Skin of body (tissue), 2 donors: ENCODE measurements around the gene ERN1. TPM values are rescaled to one million over a fixed set of nuclear protein-coding genes. Genes with fewer than 3 reads are reported as not detected.
"Not testable (repeated sequence)": the region's sequence is repeated elsewhere in the genome, so short reads cannot be mapped to it uniquely, and the experiment has no call there.

Source experiments
- DNase-seq: peaks from one replicate; lab custom pipeline; 2025; lab: John Stamatoyannopoulos, UW
- total RNA-seq: library from RNA; depleted of rRNA; stranded (reverse); fragments of >200 nt; gene quantifications from one replicate; pipeline ENCODE4 v1.2.3, GENCODE V29; 2014

Gene ERN1
- total RNA-seq, 1 donor from 2014 or later, result 9.3 TPM

- DNase-seq, result no peak
Observed at GRCh38 chr17:64032081-64032480, 97.9 kb downstream of the ERN1 start.

GRCh38 chr17:64028874-64029464, 101.0 kb downstream of the ERN1 start:
- no peak for DNase-seq

GRCh38 chr17:64025732-64026294, 104.1 kb downstream of the ERN1 start:
- peak; percentile 27 for DNase-seq

- no peak for DNase-seq
Observed at GRCh38 chr17:64024781-64025731, 104.9 kb downstream of the ERN1 start.

- DNase-seq, result no peak
Observed at GRCh38 chr17:64024215-64024654, 105.7 kb downstream of the ERN1 start.

GRCh38 chr17:64022611-64023063, 107.3 kb downstream of the ERN1 start:
- DNase-seq, result no peak

- DNase-seq, result peak; percentile 19
Observed at GRCh38 chr17:64020056-64020766, 109.7 kb downstream of the ERN1 start, which contains the start of gene ICAM2. ICAM2 (minus strand) TSS chr17:64020633; CDS start chr17:64006691, 13,942 bp downstream.

GRCh38 chr17:64019551-64019961, 110.4 kb downstream of the ERN1 start:
- DNase-seq, result not testable (repeated sequence)

GRCh38 chr17:64017381-64017980, 112.5 kb downstream of the ERN1 start:
- DNase-seq, result no peak

- DNase-seq, result no peak
Observed at GRCh38 chr17:64016974-64017373, 113.0 kb downstream of the ERN1 start.

GRCh38 chr17:64016231-64016784, 113.6 kb downstream of the ERN1 start:
- no peak for DNase-seq

- no peak for DNase-seq
Observed at GRCh38 chr17:64015447-64015846, 114.5 kb downstream of the ERN1 start.

- no peak for DNase-seq
Observed at GRCh38 chr17:64009571-64010402, 120.2 kb downstream of the ERN1 start.

GRCh38 chr17:64008830-64009229, 121.1 kb downstream of the ERN1 start:
- no peak for DNase-seq

- no peak for DNase-seq
Observed at GRCh38 chr17:64008346-64008745, 121.6 kb downstream of the ERN1 start.

GRCh38 chr17:64007838-64008282, 122.1 kb downstream of the ERN1 start:
- no peak for DNase-seq

- not testable (repeated sequence) for DNase-seq
Observed at GRCh38 chr17:64007089-64007837, 122.7 kb downstream of the ERN1 start.

- DNase-seq, result peak; percentile 25
Observed at GRCh38 chr17:64006361-64007088, 123.4 kb downstream of the ERN1 start.
